GM12864 (cell line): Measurements from ENCODE around the gene SHH.

ENCODE experiments used
- DNase-seq: peaks from one replicate; pipeline ENCODE4 v3.0.0-alpha.2; 2011; ENCODE audit warnings: low read depth
- H3K4me3 ChIP-seq: 2 replicates; pipeline ENCODE4 v1.5.1; 2011; ENCODE audit warnings: mild to moderate bottlenecking, low read depth, low read length, control low read depth
- CTCF ChIP-seq: IDR thresholded peaks from 2 replicates; pipeline ENCODE4 v1.5.1; 2011; ENCODE audit warnings: low read depth, mild to moderate bottlenecking, moderate library complexity, low read length, control low read depth, inconsistent platforms; ENCODE audit errors: missing control alignments

Gene SHH

GRCh38 chr7:155856656-155857055 lies 44.4 kb upstream of the SHH start:
- no peak for DNase-seq
- TF ChIP-seq CTCF: no peak
- no peak overlapping the region for H3K4me3 ChIP-seq

GRCh38 chr7:155852426-155853301 lies 40.4 kb upstream of the SHH start:
- DNase-seq: no peak
- TF ChIP-seq CTCF: no peak
- H3K4me3 ChIP-seq: no peak overlapping the region

- DNase-seq: no peak
- TF ChIP-seq CTCF: no peak
- no peak overlapping the region for H3K4me3 ChIP-seq
Observed at GRCh38 chr7:155851892-155852291, 39.6 kb upstream of the SHH start.

GRCh38 chr7:155850766-155851678 lies 38.8 kb upstream of the SHH start:
- H3K4me3 ChIP-seq: no peak overlapping the region
- TF ChIP-seq CTCF: no peak
- DNase-seq: no peak

- H3K4me3 ChIP-seq: no peak overlapping the region
- no peak for DNase-seq
- no peak for TF ChIP-seq CTCF
Observed at GRCh38 chr7:155850001-155850436, 37.8 kb upstream of the SHH start.

GRCh38 chr7:155848691-155849669 lies 36.7 kb upstream of the SHH start:
- H3K4me3 ChIP-seq: no peak overlapping the region
- no peak for DNase-seq
- TF ChIP-seq CTCF: no peak
